PC-3 (cell line): Measurements from ENCODE around the gene PCBP2.

ENCODE experiments used
- CTCF ChIP-seq: fragments of 300-600 bp; sonication (generic); conservative IDR thresholded peaks from 2 replicates; pipeline ENCODE4 v1.5.1; 2017; ENCODE audit warnings: antibody characterized with exemption, low read depth, mild to moderate bottlenecking, low read length
- EZH2 ChIP-seq: fragments of 300-600 bp; sonication (generic); IDR thresholded peaks from one replicate; pipeline ENCODE4 v1.6.1; 2017; ENCODE audit warnings: antibody characterized with exemption, mild to moderate bottlenecking, low read length; ENCODE audit not compliant: unreplicated experiment

- TF ChIP-seq EZH2 (no peak), CTCF (no peak)
These were observed 20.7 kb upstream of the PCBP2 start for GRCh38 chr12:53431187-53431586.
